Cardiac fibroblast (primary cell): ENCODE data around the gene NPDC1.

Experiments used
- DNase-seq, 2 donors: peaks; one replicate each; pipeline versions ENCODE4 v3.0.0 to v3.0.0-alpha.2; 2010; ENCODE audit warnings: low read depth in 2 of 2
- H3K4me3 ChIP-seq, 2 donors: replicated peaks in 1 of 2; 1 replicate in 1 of 2; 2 replicates in 1 of 2; pipeline ENCODE4 v1.5.1; 2011; ENCODE audit warnings: low read depth in 2 of 2, low read length in 2 of 2, mild to moderate bottlenecking in 2 of 2, moderate library complexity in 1 of 2
- CTCF ChIP-seq: IDR thresholded peaks from one replicate; pipeline ENCODE4 v1.5.1; 2011; ENCODE audit warnings: low read depth, mild to moderate bottlenecking, low read length, inconsistent platforms

The NPDC1 gene

DNA sequence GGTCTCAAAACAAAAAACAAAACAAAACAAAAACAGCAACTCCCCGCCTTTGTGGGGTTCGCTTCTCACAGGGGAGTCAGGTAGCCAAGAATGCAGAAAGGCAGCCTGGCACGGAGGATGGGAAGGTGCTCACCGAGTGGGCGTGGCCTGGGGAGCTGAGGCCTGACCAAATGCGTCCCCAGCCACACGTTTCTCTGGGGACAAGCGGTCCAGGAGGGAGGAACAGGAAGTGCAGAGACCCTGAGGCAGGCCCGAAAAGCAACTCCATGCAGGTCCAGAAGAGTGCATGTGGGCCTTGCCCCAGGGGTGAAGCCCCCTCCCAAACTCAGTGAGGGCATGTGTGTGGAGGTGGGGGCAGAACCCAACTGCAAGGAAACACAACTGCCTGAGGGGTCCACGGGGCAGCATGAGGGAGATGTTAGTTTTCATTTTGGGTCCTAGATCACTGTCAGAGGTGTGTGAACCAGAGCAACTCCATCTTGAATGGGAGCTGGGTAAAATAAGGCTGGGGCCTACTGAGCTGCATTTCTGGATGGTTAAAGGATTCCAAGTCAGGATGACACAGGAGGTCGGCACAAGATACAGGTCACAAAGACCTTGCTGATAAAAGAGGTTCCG lies 28.8 kb upstream of the NPDC1 start:
- H3K4me3 ChIP-seq, result no peak overlapping the region
- no peak for DNase-seq
- TF ChIP-seq CTCF, result no peak

- no peak overlapping the region for H3K4me3 ChIP-seq
- TF ChIP-seq CTCF, result no peak
- DNase-seq, result no peak
These were observed 28.0 kb upstream of the NPDC1 start for GRCh38 chr9:137073992-137074399.

GRCh38 chr9:137071282-137071681 lies 25.3 kb upstream of the NPDC1 start:
- H3K4me3 ChIP-seq, result no peak overlapping the region
- DNase-seq, result no peak
- no peak for TF ChIP-seq CTCF

GRCh38 chr9:137070906-137071275 lies 24.9 kb upstream of the NPDC1 start:
- no peak for DNase-seq
- peak overlapping the region; percentile 15 to 41 for H3K4me3 ChIP-seq
- TF ChIP-seq CTCF, result no peak

DNA sequence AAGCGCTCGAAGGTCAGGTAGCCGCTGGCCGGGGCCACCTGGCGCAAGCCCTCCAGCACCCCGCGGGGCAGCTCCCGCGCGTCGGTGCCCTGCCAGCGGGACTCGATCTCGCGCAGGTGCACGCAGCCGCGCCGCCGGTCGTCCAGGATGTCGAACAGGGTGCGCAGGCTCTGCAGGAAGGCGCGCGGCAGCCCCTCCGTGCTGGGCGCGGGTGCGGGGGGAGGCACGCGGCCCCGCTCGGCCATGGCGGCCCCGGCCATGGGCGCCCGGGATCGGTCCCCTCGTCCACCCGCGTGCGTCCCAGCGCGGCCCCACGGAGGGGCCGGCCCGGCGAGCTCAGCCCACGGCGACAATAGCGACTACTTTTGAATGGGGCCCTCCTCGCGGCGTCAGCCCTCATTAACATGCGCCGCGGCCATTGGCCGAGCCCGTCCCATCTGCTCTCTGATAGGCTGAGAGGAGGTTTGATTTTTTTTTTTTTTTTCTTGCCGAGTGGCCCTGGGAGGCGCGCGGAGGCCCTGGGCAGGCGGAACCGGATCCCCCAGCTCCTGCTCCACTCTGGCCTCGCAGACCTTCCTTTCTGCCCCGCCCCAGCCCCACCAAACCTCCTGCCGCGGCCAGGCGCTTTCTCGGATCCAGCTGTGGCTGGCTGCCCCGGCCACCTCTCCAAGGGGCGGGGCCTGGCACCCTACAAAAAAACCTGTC lies 24.4 kb upstream of the NPDC1 start, which contains the start of gene SAPCD2:
Gene SAPCD2 (minus strand): TSS at position 357 of the 705 bp plus-strand sequence. CDS start 97 bp downstream, at position 260.
- TF ChIP-seq CTCF, result no peak
- peak within 1 kb of the TSS; percentile 15 to 41 for H3K4me3 ChIP-seq
- DNase-seq, result peak; percentile 82 to 85

DNA sequence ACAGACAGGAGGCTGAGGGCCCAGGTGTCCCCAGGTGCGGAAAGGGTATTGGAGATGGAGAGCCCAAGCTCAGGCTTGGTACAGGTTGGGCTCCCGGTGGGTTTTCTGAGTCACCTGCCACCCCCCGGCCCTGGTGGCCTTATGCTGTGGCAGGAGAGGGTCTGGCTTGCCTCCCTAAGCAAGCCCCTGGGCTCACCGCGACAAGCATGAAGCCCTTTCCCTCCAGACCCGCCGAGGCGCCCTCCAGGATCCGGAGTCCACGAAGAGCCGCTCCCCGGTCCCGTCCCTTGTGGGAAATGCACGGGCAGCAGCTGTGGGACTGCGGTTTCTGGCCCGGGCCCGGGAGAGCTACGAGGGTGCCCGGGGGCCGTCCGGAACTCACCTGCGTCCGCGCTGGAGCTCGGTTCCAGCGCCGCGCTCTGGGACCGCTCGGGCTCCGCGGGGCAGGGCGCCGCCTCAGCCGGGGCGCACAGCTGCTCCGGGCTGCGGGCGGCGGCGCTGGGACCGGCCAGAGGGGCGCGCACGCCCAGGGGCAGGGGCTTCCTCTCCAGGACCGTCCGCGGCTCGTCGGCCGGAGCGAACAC lies 23.6 kb upstream of the NPDC1 start:
- no peak for TF ChIP-seq CTCF
- H3K4me3 ChIP-seq, result peak overlapping the region in 1 of 2 donors; percentile 41
- DNase-seq, result no peak
